CD8-positive, alpha-beta memory T cell (primary cell): Measurements from ENCODE around the gene EIF2S1. TPM values are rescaled to one million over a fixed set of nuclear protein-coding genes. Genes with fewer than 3 reads are reported as not detected.
A peak's percentile ranks its signal among the peaks of the same experiment; 100 is the strongest.

Source experiments
- CTCF ChIA-PET: fragments of 350-600 bp; sonication (Branson Sonifier 250); formaldehyde crosslinking; loops from one replicate; lab custom pipeline; 2021; ENCODE audit warnings: antibody characterized with exemption; lab: Charles Lee
- POLR2A ChIA-PET: fragments of 350-600 bp; sonication (Branson Sonifier 250); formaldehyde crosslinking; loops from one replicate; lab custom pipeline; 2021; ENCODE audit warnings: antibody characterized with exemption; lab: Charles Lee
- DNase-seq, 5 donors: peaks; one replicate each; pipeline versions ENCODE4 v3.0.0 to v3.0.0-alpha.2; 2020 to 2022; ENCODE audit warnings: mixed read lengths in 1 of 5
- H3K27ac ChIP-seq: one replicate; pipeline ENCODE4 v1.7.0; 2013; ENCODE audit warnings: low read depth, mild to moderate bottlenecking, low read length, moderate library complexity
- H3K27me3 ChIP-seq: 2 replicates; pipeline ENCODE4 v1.7.0; 2013; ENCODE audit warnings: low read length, mild to moderate bottlenecking; ENCODE audit not compliant: insufficient read depth, poor library complexity, severe bottlenecking
- H3K36me3 ChIP-seq: 2 replicates; pipeline ENCODE4 v1.7.0; 2013; ENCODE audit warnings: mild to moderate bottlenecking, low read length, moderate library complexity; ENCODE audit not compliant: insufficient read depth
- H3K4me1 ChIP-seq: 2 replicates; pipeline ENCODE4 v1.7.0; 2013; ENCODE audit warnings: mild to moderate bottlenecking, low read length, moderate library complexity; ENCODE audit not compliant: insufficient read depth
- H3K4me3 ChIP-seq: 2 replicates; pipeline ENCODE4 v1.7.0; 2013; ENCODE audit warnings: mild to moderate bottlenecking, low read length
- H3K9me3 ChIP-seq: 2 replicates; pipeline ENCODE4 v1.7.0; 2013; ENCODE audit warnings: mild to moderate bottlenecking, low read length
- H3K27ac Mint-ChIP-seq, 8 donors: one replicate each; pipeline ENCODE4 v1.8.0; 2020 to 2021; ENCODE audit warnings: mixed read lengths in 8 of 8, mild to moderate bottlenecking in 6 of 8, inconsistent platforms in 3 of 8, moderate library complexity in 3 of 8
- H3K27me3 Mint-ChIP-seq, 2 donors: one replicate each; pipeline ENCODE4 v1.8.0; 2020 to 2021; ENCODE audit warnings: mixed read lengths in 2 of 2, mild to moderate bottlenecking in 1 of 2, moderate library complexity in 1 of 2
- H3K36me3 Mint-ChIP-seq, 3 donors: one replicate each; pipeline ENCODE4 v1.8.0; 2020 to 2021; ENCODE audit warnings: mixed read lengths in 3 of 3, inconsistent platforms in 1 of 3, mild to moderate bottlenecking in 1 of 3
- H3K4me1 Mint-ChIP-seq, 3 donors: one replicate each; pipeline ENCODE4 v1.8.0; 2020 to 2021; ENCODE audit warnings: mixed read lengths in 3 of 3, inconsistent platforms in 1 of 3, mild to moderate bottlenecking in 1 of 3
- H3K4me3 Mint-ChIP-seq, 7 donors: one replicate each; pipeline ENCODE4 v1.8.0; 2020 to 2021; ENCODE audit warnings: mixed read lengths in 7 of 7, mild to moderate bottlenecking in 6 of 7, moderate library complexity in 4 of 7, inconsistent platforms in 2 of 7
- H3K9me3 Mint-ChIP-seq, 5 donors: one replicate each; pipeline ENCODE4 v1.8.0; 2020 to 2022; ENCODE audit warnings: mixed read lengths in 5 of 5, mild to moderate bottlenecking in 3 of 5, moderate library complexity in 2 of 5, inconsistent platforms in 1 of 5
- polyA plus RNA-seq: library from polyadenylated mRNA; unstranded; fragments of 300-500 nt; fragmentation: Illumina TruSeq; gene quantifications from one replicate; pipeline ENCODE4 v1.2.3, GENCODE V29; 2021
- total RNA-seq, 2 experiments: library from RNA; stranded (reverse); gene quantifications; one replicate each; pipeline ENCODE4 v1.2.3, GENCODE V29; 2021

The EIF2S1 gene
- total and polyA plus RNA-seq, 3 experiments from 2014 or later = 145 to 338 (median 329) TPM

DNA sequence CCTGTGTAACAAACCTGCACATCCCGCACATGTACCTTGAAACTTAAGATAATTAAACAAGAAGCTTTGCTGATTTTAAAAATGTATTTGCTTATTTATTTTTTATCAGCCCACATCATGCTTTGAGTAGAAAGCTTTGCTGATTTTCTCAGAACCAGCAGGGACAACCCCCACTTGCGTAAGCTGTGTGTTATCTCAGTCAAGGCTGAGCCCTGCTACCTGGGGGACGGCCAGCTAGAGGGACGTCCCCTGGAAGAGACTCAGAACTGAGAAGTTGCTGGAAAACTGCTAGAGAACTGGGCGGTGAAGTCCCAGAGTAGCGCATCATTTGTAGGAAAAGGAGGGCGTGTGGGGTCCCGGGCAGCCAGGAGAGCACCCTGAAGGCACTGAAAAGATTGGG is 56.0 kb downstream of the EIF2S1 start:
- H3K9me3 ChIP-seq = no peaks in the 10 kb centered on the region
- Mint-ChIP-seq H3K4me3 (no peak overlapping the region), H3K4me1 (peaks cover 0 to 9% (median 2%) of the 10 kb centered on the region in 3 donors), H3K36me3 (no peaks in the 10 kb centered on the region), H3K27ac (no peak overlapping the region), H3K9me3 (no peaks in the 10 kb centered on the region), H3K27me3 (peaks cover 4 to 9% of the 10 kb centered on the region in 2 donors)
- H3K27me3 ChIP-seq = no peaks in the 10 kb centered on the region
- no peak overlapping the region for H3K4me3 ChIP-seq
- H3K27ac ChIP-seq = no peak overlapping the region
- POLR2A ChIA-PET = no interaction called here
- CTCF ChIA-PET = interaction anchor here (1.0 to 3.9 kb wide), 3 partner anchors 9 to 155 kb away, joined by 3 to 19 read pairs (median 6); no protein-coding TSS in a partner anchor
- no peaks in the 10 kb centered on the region for H3K36me3 ChIP-seq
- peaks cover 6% of the 10 kb centered on the region for H3K4me1 ChIP-seq
- no peak for DNase-seq

DNA sequence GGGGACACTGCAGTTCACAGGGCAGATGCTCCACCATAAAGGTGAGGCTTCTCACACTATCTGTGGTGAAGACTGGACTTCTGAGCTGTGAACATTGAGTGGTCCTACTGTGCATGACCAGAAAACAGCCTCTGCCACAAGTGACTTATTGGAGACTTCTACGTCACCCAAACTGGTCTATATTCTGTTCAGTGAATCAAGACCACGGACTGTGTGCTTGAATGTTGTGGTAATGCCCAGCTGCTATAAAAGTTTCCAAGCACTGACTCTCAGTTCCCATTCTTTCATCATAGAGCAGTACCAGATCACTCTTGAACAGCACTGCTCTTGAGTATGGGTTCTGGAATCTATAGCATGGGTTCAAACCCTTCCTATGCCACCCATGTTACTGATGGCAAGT is 56.7 kb downstream of the EIF2S1 start:
- Histone ChIP-seq H3K36me3 (no peaks in the 10 kb centered on the region), H3K27ac (no peak overlapping the region), H3K4me1 (peaks cover 6% of the 10 kb centered on the region), H3K27me3 (no peaks in the 10 kb centered on the region), H3K4me3 (no peak overlapping the region), H3K9me3 (no peaks in the 10 kb centered on the region)
- Mint-ChIP-seq H3K36me3 (no peaks in the 10 kb centered on the region), H3K27me3 (peaks cover 4 to 9% of the 10 kb centered on the region in 2 donors), H3K27ac (no peak overlapping the region), H3K9me3 (no peaks in the 10 kb centered on the region), H3K4me1 (peaks cover 0 to 6% (median 2%) of the 10 kb centered on the region in 3 donors), H3K4me3 (no peak overlapping the region)
- CTCF ChIA-PET = interaction anchor here (1.0 to 3.9 kb wide), 4 partner anchors 9 to 287 kb away, joined by 3 to 19 read pairs (median 6); no protein-coding TSS in a partner anchor
- DNase-seq = no peak
- POLR2A ChIA-PET = interaction anchor here (0.5 kb wide), 1 partner anchor 115 kb away, joined by 3 read pairs; no protein-coding TSS in a partner anchor

DNA sequence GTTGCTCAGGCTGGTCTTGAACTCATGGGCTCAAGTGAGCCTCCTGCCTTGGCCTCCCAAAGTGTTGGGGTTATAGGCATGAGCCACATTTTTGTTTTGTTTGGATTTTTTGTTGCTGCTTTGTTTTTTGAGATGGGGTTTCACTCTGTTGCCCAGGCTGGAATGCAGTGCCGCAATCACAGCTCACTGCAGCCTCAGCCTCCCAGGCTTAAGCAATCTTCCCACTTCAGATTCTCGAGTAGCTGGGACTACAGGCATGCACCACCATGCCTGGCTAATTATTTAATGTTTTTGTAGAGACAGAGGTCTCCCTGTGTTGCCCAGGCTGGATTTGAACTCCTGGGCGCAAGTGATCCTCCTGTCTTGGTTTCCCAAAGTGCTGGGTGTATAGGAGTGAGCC is 57.5 kb downstream of the EIF2S1 start:
- CTCF ChIA-PET = interaction anchor here (1.4 to 3.9 kb wide), 3 partner anchors 10 to 286 kb away, joined by 3 to 19 read pairs (median 5); no protein-coding TSS in a partner anchor
- no peak overlapping the region for H3K27ac ChIP-seq
- Mint-ChIP-seq H3K4me3 (no peak overlapping the region), H3K4me1 (no peaks in the 10 kb centered on the region), H3K27ac (no peak overlapping the region), H3K27me3 (peaks cover 4% of the 10 kb centered on the region in 2 donors), H3K9me3 (no peaks in the 10 kb centered on the region), H3K36me3 (no peaks in the 10 kb centered on the region)
- no peak for DNase-seq
- POLR2A ChIA-PET = no interaction called here
- H3K9me3 ChIP-seq = no peaks in the 10 kb centered on the region
- H3K4me3 ChIP-seq = no peak overlapping the region
- no peaks in the 10 kb centered on the region for H3K36me3 ChIP-seq
- no peaks in the 10 kb centered on the region for H3K27me3 ChIP-seq
- peaks cover 1% of the 10 kb centered on the region for H3K4me1 ChIP-seq

- Mint-ChIP-seq H3K4me1 (no peaks in the 10 kb centered on the region), H3K9me3 (no peaks in the 10 kb centered on the region), H3K4me3 (no peak overlapping the region), H3K27ac (no peak overlapping the region), H3K36me3 (no peaks in the 10 kb centered on the region), H3K27me3 (peaks cover 4 to 10% of the 10 kb centered on the region in 2 donors)
- H3K9me3 ChIP-seq = no peaks in the 10 kb centered on the region
- ChIA-PET CTCF (interaction anchor here (1.4 to 3.9 kb wide), 2 partner anchors 9 to 153 kb away, joined by 3 to 19 read pairs; no protein-coding TSS in a partner anchor), POLR2A (interaction anchor here (0.6 kb wide), 1 partner anchor 401 kb away, joined by 4 read pairs; no protein-coding TSS in a partner anchor)
- no peak for DNase-seq
- no peak overlapping the region for H3K27ac ChIP-seq
- no peak overlapping the region for H3K4me3 ChIP-seq
- no peaks in the 10 kb centered on the region for H3K36me3 ChIP-seq
- H3K4me1 ChIP-seq = no peaks in the 10 kb centered on the region
- no peaks in the 10 kb centered on the region for H3K27me3 ChIP-seq
Measured at GRCh38 chr14:67418401-67419191, 58.5 kb downstream of the EIF2S1 start.

GRCh38 chr14:67420102-67420739 is 60.1 kb downstream of the EIF2S1 start:
- H3K4me3 Mint-ChIP-seq = no peak overlapping the region
- H3K27me3 Mint-ChIP-seq = peaks cover 0 to 17% of the 10 kb centered on the region in 2 donors
- Histone ChIP-seq H3K36me3 (no peaks in the 10 kb centered on the region), H3K27ac (no peak overlapping the region), H3K9me3 (no peaks in the 10 kb centered on the region), H3K4me1 (no peaks in the 10 kb centered on the region), H3K27me3 (no peaks in the 10 kb centered on the region), H3K4me3 (no peak overlapping the region)
- no peaks in the 10 kb centered on the region for H3K9me3 Mint-ChIP-seq
- no peaks in the 10 kb centered on the region for H3K4me1 Mint-ChIP-seq
- POLR2A ChIA-PET = no interaction called here
- DNase-seq = peak in 4 of 5 donors; percentile 6 to 52 (median 10)
- no peaks in the 10 kb centered on the region for H3K36me3 Mint-ChIP-seq
- H3K27ac Mint-ChIP-seq = no peak overlapping the region
- CTCF ChIA-PET = interaction anchor here (0.5 to 15.2 kb wide), 3 partner anchors 148 to 751 kb away, joined by 3 to 263 read pairs (median 3); no protein-coding TSS in a partner anchor

DNA sequence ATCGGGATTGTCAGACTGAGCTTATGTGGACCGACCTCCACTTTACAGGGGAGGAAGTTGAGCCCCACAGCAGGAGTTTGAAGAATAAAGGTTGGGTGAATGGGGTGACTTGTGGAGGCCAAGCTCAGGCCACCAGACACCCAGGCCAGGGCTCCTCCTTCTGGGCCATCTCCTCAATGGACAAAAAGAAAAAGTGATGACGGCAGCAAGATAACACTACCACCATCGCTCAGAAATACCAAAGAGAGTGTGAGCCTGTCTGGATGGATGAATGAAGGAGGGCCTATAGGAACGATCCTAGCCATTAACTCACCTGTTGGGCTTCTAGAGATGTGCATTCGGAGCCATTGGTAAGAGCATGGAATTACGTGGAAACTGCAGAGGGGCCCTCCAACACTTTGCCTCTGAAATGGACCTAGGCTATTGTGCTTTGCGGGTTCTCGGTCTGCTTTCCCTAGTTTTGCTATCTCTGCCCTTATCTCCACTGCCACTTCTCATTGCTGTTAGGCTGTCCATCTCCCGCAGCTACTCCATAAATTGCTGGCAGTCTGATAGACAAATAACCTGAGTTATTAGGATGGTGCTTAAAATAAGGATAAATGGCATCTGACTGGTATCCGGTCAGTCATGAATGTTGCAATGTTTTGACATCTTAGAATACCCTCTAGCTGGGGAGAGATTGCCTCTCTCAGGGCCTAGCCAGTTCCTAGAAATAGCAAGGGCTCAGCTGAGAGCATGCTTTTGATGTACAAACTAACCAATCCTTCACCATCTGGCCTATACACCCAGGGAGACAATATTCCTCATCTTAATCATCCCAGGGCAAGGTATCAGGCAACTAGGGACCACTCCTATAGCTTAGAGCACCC is 61.5 kb downstream of the EIF2S1 start:
- Histone ChIP-seq H3K27ac (no peak overlapping the region), H3K4me1 (no peaks in the 10 kb centered on the region), H3K27me3 (no peaks in the 10 kb centered on the region), H3K9me3 (no peaks in the 10 kb centered on the region), H3K36me3 (no peaks in the 10 kb centered on the region), H3K4me3 (no peak overlapping the region)
- no peaks in the 10 kb centered on the region for H3K36me3 Mint-ChIP-seq
- ChIA-PET POLR2A (no interaction called here), CTCF (interaction anchor here (15.2 kb wide), 1 partner anchor 146 kb away, joined by 263 read pairs; no protein-coding TSS in a partner anchor)
- no peaks in the 10 kb centered on the region for H3K9me3 Mint-ChIP-seq
- H3K27me3 Mint-ChIP-seq = peaks cover 6 to 18% of the 10 kb centered on the region in 2 donors
- no peak overlapping the region for H3K27ac Mint-ChIP-seq
- no peak for DNase-seq
- no peak overlapping the region for H3K4me3 Mint-ChIP-seq
- no peaks in the 10 kb centered on the region for H3K4me1 Mint-ChIP-seq

DNA sequence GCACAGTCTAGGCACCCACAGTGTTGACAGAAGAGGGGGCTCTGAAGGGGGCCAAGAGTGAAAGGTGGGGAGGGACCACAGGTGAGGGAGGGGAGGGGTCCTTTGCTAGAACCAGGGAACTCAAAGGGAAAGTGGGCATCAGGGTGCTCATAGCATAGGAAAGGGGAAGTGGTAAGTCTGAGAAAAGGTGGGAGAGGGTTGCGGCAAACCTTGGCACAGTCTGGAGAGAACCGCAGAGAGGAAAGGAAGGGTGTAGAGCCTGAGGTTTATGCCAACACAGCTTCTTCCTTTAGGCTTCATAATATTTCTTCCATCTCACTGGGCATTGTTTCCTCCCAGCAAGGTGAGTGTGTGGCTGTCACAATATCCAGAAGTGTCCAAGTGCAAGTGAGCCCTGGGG is 63.3 kb downstream of the EIF2S1 start:
- CTCF ChIA-PET = interaction anchor here (15.2 kb wide), 1 partner anchor 144 kb away, joined by 263 read pairs; no protein-coding TSS in a partner anchor

More for the DNA sequence above, 63.3 kb downstream of the EIF2S1 start:
- Histone ChIP-seq H3K9me3 (no peaks in the 10 kb centered on the region), H3K4me3 (no peak overlapping the region), H3K27ac (no peak overlapping the region), H3K27me3 (no peaks in the 10 kb centered on the region), H3K4me1 (no peaks in the 10 kb centered on the region), H3K36me3 (no peaks in the 10 kb centered on the region)
- Mint-ChIP-seq H3K4me3 (no peak overlapping the region), H3K27ac (no peak overlapping the region), H3K9me3 (no peaks in the 10 kb centered on the region), H3K27me3 (peaks cover 10 to 24% of the 10 kb centered on the region in 2 donors), H3K4me1 (no peaks in the 10 kb centered on the region), H3K36me3 (no peaks in the 10 kb centered on the region)
- no peak for DNase-seq
- POLR2A ChIA-PET = no interaction called here
